OCI-M1 (cell line): Measurements from ENCODE around the gene NAP1L4.

Experiments used
- DNase-seq: peaks from one replicate; lab custom pipeline; 2025; lab: John Stamatoyannopoulos, UW

Gene NAP1L4

DNA sequence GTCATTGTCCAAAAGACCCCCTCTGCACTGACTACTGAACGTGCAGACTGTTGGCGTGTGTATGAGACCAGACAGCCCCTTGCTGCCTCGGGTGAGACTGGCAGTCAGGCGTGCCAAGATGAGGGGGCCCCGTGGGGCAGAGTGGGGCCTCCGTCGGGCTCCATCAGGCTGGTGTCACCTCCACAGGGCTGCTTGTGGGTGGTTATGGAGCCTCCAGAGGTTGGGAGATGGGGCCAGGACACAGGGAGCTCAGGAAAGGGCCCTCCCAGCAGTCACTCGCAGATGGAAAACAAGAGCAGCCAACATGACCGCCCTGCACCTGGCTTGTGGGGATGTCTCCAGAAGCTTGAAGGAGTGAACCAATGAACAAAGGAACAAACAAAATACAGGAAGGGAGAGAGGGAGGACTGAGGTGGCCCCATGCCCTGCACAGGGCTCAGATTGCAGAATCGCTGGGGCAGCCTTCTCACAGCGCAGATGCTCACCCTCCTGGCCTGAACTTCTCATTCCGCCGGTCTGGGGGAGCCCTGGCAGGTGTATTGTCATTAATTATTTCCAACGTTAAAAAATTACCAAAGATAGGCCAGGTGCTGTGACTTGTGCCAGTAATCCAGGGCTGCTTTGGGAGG, 57.4 kb downstream of the NAP1L4 start:
- DNase-seq = no peak

- DNase-seq = no peak
Observed at GRCh38 chr11:2934021-2934550, 58.0 kb downstream of the NAP1L4 start.

DNA sequence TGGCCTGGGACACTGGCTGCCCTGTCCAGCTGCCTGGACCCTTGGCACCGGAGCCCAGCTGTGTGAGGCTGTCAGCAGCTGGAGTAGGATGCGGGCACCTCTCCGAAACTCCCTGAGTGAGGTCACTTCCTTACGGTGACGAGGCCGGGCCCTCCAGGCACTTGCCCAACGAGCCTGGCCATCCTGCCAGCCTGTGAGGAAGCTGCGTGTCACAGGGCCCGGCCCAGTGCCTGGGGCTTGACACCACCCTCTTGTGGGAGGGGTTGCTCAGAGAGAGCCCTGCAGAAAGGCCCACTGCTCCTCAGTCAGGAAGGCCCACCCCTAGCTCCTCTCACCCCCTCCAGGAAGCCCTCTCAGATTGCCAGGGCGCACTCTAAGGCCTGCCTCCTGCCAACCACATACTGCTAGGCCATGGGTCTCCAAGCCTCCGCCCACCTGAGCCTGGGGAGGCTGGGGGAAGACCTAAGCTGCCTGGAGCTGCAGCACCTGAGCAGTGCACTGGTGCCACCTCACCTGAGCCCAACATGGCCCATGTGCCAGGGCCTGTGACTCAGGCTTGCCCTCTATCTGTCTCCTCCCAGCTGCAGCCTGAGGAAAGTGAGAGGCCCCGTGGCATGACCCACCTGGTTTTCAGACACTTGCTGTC, 58.6 kb downstream of the NAP1L4 start:
- no peak for DNase-seq

DNA sequence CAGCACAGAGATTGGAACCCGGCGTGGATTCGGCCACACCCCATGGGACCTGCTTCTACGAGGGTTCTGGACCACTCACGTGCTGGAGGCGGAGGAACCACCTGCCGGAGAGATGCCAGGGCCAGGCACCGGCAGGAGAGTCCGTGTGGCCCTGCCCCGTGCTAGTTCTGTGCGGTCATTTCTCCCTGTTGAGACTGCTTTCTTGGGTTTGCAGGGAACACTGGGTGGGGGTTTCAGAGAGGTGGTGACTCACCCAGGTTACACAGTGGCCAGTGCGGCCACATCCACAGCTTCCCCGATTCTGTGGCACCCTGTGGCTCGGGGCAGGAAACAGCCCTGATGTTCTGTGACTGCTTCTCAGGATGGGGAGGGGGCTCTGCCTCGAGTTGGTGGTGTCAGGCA, 59.3 kb downstream of the NAP1L4 start:
- no peak for DNase-seq

DNA sequence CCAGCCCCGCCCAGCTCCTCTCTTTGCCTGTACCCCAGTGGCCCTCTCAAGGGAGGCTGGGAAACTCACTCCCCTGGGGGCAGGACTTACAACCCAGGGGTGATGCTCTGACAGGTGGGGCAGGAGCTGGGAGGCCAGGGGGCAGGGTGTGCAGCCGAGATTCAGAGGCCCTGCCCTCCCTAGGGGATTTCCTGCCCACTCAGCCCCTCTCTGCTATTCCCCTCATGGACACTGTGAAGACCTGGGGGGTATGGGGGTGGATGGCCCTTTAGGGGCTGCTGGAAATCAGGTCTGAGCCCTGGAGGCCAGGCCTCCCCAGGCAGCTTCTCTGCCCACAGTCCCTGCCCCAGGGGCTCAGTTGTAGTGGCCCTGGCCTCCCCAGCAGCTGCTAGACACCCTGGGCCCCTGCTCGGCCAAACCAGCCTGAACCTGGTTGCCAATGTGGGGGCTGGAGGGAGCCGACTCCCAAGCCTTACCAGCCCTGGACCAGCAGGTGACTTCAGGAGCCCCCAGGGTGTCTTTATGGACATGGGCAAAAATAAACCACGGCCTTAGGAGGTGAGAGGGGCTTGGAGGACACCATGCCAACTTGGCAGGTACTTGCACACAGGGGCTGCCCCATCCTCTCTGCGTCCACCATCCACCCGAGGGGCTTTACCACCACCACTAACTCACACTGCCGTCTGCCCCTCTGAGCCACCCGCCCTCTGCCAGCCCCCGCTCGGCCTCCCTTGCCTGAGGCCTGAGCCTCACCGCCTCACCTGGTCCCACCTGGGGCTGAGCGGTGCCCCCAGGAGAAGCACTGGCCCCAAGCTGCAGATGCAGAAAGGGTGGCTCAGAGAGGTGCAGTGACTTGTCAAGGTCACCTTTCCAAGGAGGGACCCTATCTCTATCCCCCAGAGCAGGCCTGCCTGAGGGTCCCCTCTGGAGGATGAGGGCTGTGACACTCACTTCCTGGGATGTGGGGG, 60.1 kb downstream of the NAP1L4 start:
- DNase-seq = no peak

DNA sequence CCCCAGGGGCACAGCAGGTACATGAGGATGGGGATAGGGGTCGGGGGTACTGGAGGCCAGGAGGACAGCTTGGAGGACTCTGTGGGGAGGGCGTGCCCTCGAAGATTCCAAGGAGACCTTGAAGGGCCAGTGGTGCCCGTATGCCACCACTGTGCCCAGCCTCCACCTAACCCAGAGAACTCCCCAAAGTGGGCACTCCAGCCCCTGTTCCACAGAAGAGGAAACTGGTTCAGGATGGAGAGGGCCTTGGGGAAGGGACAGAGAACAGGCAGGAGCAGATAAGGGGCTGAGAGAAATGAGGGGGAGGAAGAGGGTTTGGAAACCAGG, 60.7 kb downstream of the NAP1L4 start:
- no peak for DNase-seq

- DNase-seq = peak; percentile 57
Observed at GRCh38 chr11:2930704-2931419, 61.3 kb downstream of the NAP1L4 start.

GRCh38 chr11:2929950-2930703, 62.0 kb downstream of the NAP1L4 start:
- DNase-seq = peak; percentile 54

GRCh38 chr11:2929531-2929949, 62.6 kb downstream of the NAP1L4 start:
- DNase-seq = peak; percentile 23

GRCh38 chr11:2928605-2929530, 63.3 kb downstream of the NAP1L4 start, which contains the start of gene PHLDA2:
PHLDA2 (minus strand) TSS chr11:2929420; CDS start chr11:2929364, 56 bp downstream.
- DNase-seq = peak; percentile 57

GRCh38 chr11:2927851-2928604, 64.1 kb downstream of the NAP1L4 start:
- DNase-seq = no peak

DNA sequence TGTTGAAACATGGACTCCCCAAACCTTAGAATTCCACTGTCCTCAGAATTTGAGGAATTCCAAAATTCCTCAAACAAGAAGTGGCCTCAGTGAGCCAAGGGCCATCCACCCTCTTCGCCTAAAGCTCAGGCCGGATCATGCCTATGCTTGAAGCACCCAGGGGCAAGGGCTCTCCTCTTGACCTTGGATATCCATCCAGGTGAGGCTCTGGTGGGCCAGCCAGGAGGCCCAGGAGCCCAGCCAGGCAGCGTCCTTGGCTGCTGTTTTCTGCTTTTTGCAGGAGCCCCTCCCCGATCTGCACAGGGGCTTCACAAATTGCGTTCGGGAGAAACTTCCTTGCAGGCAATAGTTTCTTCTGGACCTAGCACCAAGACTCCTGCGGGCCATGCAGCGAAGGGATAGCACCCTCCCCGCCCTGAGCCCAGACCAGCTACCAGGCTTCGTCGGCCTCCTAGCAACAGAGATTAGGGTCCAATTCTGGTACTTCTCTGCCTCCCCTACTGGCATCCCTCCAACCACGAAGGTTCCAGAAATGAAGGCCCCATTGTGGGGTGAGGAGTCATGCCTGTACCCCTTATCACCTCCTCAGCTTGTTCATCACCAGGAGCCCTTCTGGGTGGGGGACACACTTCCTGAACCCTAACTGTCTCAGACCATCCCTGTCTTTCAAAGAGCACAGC, 64.9 kb downstream of the NAP1L4 start:
- DNase-seq = no peak

DNA sequence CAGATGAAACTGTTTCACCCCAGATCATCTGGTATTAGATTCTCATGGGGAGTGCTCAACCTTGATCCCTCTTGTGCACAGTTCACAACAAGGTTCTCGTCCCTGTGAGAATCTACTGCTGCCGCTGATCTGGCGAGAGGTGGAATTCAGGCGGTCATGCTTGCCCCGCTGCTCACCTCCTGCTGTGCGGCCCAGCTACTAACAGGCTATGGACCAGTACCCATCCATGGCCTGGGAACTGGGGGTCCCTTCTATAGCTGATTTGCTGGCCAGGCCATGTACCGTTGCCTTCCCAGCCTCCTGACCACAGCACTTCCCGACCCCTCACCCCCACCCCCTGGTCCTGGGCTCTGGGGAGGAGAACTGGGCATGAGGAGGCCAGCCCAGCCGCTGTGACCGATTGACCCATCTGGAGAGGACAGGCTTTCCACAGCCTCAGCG, 65.5 kb downstream of the NAP1L4 start:
- no peak for DNase-seq

DNA sequence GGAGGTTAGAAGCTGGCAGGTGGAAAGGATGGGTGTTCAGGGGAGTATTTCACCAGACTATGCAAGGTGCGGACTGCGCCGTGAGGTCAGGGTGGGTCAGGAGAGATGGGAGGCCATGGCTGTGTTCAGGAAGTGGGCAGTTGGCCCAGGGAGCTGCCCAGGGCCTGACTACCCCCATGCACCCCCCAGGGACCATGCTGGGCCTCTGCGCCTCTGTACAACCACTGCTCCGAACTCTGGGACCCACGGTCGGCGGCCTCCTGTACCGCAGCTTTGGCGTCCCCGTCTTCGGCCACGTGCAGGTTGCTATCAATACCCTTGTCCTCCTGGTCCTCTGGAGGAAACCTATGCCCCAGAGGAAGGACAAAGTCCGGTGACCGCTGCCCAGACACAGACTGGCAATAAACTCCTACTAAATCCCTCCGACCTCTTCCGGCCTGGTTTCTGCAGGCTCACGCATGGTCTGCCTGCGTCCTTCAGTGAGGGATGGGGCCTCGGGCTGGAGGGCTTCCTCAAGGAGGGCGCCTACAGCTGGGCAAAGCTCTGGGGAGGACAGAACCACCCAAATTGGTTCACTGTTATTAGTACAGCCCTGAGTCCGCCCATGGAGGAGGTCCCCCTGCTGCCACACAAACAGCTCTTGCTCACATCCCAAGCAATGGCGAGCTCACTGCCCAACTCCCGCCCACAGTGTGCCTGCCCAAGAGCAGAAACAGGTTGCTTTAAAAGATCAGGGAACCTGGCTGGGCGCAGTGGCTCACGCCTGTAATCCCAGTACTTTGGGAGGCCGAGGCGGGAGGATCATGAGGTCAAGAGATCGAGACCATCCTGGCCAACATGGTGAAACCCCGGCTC, 67.1 kb downstream of the NAP1L4 start:
- no peak for DNase-seq

GRCh38 chr11:2924381-2924780, 67.7 kb downstream of the NAP1L4 start:
- no peak for DNase-seq

DNA sequence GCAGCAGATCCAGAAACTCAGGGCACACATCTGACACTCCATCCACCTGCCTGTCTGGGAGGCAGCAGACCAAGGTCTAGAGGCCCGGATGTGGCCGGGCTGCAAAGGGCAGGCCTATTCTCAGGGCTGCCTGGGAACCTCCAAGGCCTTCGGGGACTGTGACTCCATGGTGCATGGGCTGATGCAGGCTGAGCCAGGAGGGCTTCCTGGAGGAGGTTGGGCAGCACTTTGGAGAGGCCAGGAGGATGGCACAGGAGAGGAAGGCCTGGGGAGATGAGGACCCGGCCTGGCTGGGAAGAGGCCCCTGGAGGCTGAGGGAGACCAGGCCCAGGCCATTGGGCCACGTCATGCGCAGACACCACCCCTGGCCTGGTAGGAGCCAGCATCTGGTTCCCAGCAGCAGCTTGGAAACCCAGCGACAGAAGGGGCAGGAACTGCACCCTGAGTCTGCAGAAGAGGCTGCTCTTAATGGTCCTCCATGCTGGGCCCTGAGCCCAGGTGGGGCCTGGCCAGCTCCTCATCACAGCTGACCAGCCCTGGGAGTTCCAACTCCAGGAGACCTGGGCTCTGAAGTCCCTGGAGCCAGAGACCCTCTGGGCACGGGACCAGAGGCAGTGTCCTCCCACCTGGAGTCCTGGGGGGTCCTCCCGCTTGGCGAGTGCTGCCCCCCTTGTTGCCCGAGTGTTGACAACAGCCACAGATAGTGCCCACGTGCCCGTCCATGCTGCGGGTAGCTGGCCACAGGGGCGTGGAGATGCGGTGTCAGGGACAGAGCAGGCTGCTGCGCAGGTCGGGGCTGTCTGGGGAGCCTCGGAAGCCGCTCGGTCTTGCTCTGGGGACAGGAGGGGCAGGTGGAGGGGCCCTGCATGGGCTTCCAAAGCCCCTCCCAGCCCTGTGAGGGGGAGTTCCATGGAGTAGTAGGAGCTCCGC, 68.4 kb downstream of the NAP1L4 start:
- no peak for DNase-seq

- DNase-seq = no peak
Observed at GRCh38 chr11:2922655-2923054, 69.5 kb downstream of the NAP1L4 start.
